ENCODE measurements around the gene CAMK2D. TPM values are rescaled to one million over a fixed set of nuclear protein-coding genes. Genes with fewer than 3 reads are reported as not detected.

CAMK2D gene
- total RNA-seq, 2 experiments from 2014 or later, result 104 to 120 TPM

DNA sequence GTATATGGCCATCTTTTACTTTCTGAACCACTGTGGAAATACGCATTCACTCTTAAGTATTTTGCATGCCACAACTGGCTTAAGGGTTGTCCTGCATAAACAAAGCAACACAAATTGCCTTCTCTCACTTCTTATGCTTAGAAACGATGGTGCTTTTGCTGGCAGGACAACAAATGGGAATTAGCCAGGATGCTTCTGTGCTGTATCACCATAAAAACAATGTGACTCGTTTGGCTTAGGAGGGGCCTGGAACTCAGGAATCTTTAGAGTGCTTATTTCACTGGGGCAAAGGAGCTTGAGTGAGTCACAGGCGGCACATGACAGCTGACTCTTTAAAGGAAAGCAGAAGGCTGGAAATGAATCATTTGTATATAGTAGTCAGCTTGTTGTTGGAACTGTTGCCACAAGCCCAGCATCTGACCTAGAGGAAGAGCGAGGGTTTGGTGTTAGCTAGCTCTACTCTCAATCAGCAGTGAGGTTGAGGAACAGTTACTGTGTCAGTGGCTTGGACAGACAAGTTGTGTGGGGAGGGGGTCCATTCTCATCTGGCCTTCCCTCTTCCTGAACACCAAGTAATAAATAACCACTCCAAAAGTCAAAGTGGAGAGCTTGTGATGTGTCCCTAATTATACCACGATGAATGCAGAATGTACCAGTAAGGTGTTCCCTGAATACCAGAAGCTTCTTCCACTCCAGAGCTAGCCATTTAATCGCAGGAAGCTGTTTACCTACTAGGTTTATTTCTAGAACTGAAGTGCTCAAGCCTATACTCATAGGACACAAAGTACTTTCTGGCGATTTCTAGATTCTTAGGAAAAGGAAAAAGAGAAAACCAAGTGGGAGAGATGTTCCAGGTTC lies 293.1 kb downstream of the CAMK2D start:
- BruUV-seq (replicated peaks), result no TSS peak
- Histone ChIP-seq H2AFZ (ENCODE audit: low read length) (no peak overlapping the region), H4K20me1 (ENCODE audit: insufficient read depth, low read length) (no peaks in the 10 kb centered on the region), H3K79me2 (ENCODE audit: insufficient read depth, low read depth, low read length) (no peaks in the 10 kb centered on the region), H3K9me3 (ENCODE audit: low read length) (no peaks in the 10 kb centered on the region), H3K4me1 (ENCODE audit: insufficient read depth, low read length, poor library complexity, severe bottlenecking) (no peaks in the 10 kb centered on the region), H3K4me2 (ENCODE audit: low read length) (no peak overlapping the region), H3K27ac (ENCODE audit: low read depth, low read length, poor library complexity, severe bottlenecking) (no peak overlapping the region), H3K9me2 (ENCODE audit: insufficient read depth, low read length) (no peaks in the 10 kb centered on the region), H3K4me3 (ENCODE audit: low read depth, low read length, poor library complexity, severe bottlenecking) (no peak overlapping the region), H3K36me3 (ENCODE audit: insufficient read depth, low read length) (peaks cover 38% of the 10 kb centered on the region)
- POLR2A ChIA-PET, result interaction anchor here (0.7 to 1.0 kb wide), 3 partner anchors 13 to 308 kb away, joined by 3 to 4 read pairs (median 3); no protein-coding TSS in a partner anchor
- CTCF ChIA-PET (ENCODE audit: unreplicated experiment), result no interaction called here
- intact Hi-C loops (cut with micrococcal nuclease; ENCODE audit: unreplicated experiment), result no loop called here
- no peak for DNase-seq (ENCODE audit: low spot score)
- TF ChIP-seq EZH2phosphoT487 (IDR thresholded peaks at IDR 0.05; ENCODE audit: borderline replicate concordance, low read depth, low read length), result no peak
- TF ChIP-seq, protein P1, sequence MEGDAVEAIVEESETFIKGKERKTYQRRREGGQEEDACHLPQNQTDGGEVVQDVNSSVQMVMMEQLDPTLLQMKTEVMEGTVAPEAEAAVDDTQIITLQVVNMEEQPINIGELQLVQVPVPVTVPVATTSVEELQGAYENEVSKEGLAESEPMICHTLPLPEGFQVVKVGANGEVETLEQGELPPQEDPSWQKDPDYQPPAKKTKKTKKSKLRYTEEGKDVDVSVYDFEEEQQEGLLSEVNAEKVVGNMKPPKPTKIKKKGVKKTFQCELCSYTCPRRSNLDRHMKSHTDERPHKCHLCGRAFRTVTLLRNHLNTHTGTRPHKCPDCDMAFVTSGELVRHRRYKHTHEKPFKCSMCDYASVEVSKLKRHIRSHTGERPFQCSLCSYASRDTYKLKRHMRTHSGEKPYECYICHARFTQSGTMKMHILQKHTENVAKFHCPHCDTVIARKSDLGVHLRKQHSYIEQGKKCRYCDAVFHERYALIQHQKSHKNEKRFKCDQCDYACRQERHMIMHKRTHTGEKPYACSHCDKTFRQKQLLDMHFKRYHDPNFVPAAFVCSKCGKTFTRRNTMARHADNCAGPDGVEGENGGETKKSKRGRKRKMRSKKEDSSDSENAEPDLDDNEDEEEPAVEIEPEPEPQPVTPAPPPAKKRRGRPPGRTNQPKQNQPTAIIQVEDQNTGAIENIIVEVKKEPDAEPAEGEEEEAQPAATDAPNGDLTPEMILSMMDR (conservative IDR thresholded peaks at IDR 0.05; ENCODE audit: low read length), result no peak

DNA sequence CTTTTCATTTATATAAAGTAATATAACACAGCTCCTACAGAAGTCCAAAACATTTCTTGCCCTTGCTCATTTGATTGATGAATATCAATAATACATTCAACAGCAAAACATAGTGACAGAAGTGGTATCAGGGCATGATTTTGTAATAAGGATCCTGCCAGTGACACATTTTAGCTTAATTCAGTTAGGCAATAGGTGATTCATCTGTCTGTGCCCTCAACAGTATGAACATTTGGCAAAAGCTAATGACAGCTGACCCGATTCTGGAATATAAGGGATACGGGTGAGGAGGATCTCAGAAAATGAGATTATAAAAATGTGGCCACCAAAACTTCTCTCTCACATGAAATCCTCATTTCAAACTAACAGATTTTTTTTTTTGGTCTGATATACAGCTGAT lies 294.0 kb downstream of the CAMK2D start:
- H3K9me3 ChIP-seq (ENCODE audit: low read length), result no peaks in the 10 kb centered on the region
- H4K20me1 ChIP-seq (ENCODE audit: insufficient read depth, low read length), result no peaks in the 10 kb centered on the region
- H3K9me2 ChIP-seq (ENCODE audit: insufficient read depth, low read length), result no peaks in the 10 kb centered on the region
- intact Hi-C loops (cut with micrococcal nuclease; ENCODE audit: unreplicated experiment), result no loop called here
- no peak for TF ChIP-seq EZH2phosphoT487 (IDR thresholded peaks at IDR 0.05; ENCODE audit: borderline replicate concordance, low read depth, low read length)
- TF ChIP-seq, protein P1 (conservative IDR thresholded peaks at IDR 0.05; ENCODE audit: low read length), result no peak
- no peak overlapping the region for H3K27ac ChIP-seq (ENCODE audit: low read depth, low read length, poor library complexity, severe bottlenecking)
- POLR2A ChIA-PET, result interaction anchor here (0.7 to 0.9 kb wide), 4 partner anchors 12 to 233 kb away, joined by 3 to 4 read pairs (median 3); no protein-coding TSS in a partner anchor
- H3K4me3 ChIP-seq (ENCODE audit: low read depth, low read length, poor library complexity, severe bottlenecking), result no peak overlapping the region
- CTCF ChIA-PET (ENCODE audit: unreplicated experiment), result no interaction called here
- no peak overlapping the region for H3K4me2 ChIP-seq (ENCODE audit: low read length)
- BruUV-seq (replicated peaks), result no TSS peak
- H3K79me2 ChIP-seq (ENCODE audit: insufficient read depth, low read depth, low read length), result no peaks in the 10 kb centered on the region
- H3K4me1 ChIP-seq (ENCODE audit: insufficient read depth, low read length, poor library complexity, severe bottlenecking), result no peaks in the 10 kb centered on the region
- H3K36me3 ChIP-seq (ENCODE audit: insufficient read depth, low read length), result peaks cover 41% of the 10 kb centered on the region
- no peak for DNase-seq (ENCODE audit: low spot score)
- no peak overlapping the region for H2AFZ ChIP-seq (ENCODE audit: low read length)

DNA sequence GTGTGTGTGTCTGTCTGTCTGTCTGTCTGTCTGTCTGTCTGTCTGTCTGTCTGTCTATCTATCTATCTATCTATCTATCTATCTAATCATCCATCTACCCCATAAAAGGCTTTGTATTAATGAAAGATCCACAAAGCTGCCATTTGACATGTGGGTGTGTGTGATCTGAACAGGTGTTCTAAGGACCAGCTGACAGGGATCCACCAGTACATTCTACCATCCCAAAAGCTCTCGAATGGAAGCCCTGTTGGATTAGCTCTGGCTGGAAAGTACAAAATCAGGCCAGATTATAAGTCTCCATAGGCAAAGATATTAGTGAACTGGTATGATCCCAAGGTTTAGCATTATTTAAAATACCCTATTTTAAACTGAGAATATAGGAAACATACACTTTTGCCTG lies 299.3 kb downstream of the CAMK2D start:
- H2AFZ ChIP-seq (ENCODE audit: low read length), result no peak overlapping the region
- no peak for TF ChIP-seq EZH2phosphoT487 (IDR thresholded peaks at IDR 0.05; ENCODE audit: borderline replicate concordance, low read depth, low read length)
- TF ChIP-seq, protein P1 (conservative IDR thresholded peaks at IDR 0.05; ENCODE audit: low read length), result no peak
- H3K9me3 ChIP-seq (ENCODE audit: low read length), result no peaks in the 10 kb centered on the region
- H3K9me2 ChIP-seq (ENCODE audit: insufficient read depth, low read length), result no peaks in the 10 kb centered on the region
- BruUV-seq (replicated peaks), result no TSS peak
- DNase-seq (ENCODE audit: low spot score), result no peak
- POLR2A ChIA-PET, result interaction anchor here (0.5 to 0.7 kb wide), 5 partner anchors 9 to 1951 kb away, joined by 3 to 4 read pairs (median 3); no protein-coding TSS in a partner anchor
- intact Hi-C loops (cut with micrococcal nuclease; ENCODE audit: unreplicated experiment), result no loop called here
- H3K4me1 ChIP-seq (ENCODE audit: insufficient read depth, low read length, poor library complexity, severe bottlenecking), result no peaks in the 10 kb centered on the region
- CTCF ChIA-PET (ENCODE audit: unreplicated experiment), result no interaction called here
- H3K27ac ChIP-seq (ENCODE audit: low read depth, low read length, poor library complexity, severe bottlenecking), result no peak overlapping the region
- H3K36me3 ChIP-seq (ENCODE audit: insufficient read depth, low read length), result peaks cover 79% of the 10 kb centered on the region
- no peak overlapping the region for H3K4me3 ChIP-seq (ENCODE audit: low read depth, low read length, poor library complexity, severe bottlenecking)
- no peak overlapping the region for H3K4me2 ChIP-seq (ENCODE audit: low read length)
- H4K20me1 ChIP-seq (ENCODE audit: insufficient read depth, low read length), result no peaks in the 10 kb centered on the region
- H3K79me2 ChIP-seq (ENCODE audit: insufficient read depth, low read depth, low read length), result no peaks in the 10 kb centered on the region

Measured in OCI-LY7 (cell line).